ENCODE results near the gene SPOCK2. TPM values are rescaled to one million over a fixed set of nuclear protein-coding genes. Genes with fewer than 3 reads are reported as not detected.

Gene SPOCK2
- polyA plus RNA-seq, 1 donor (not counting 4 experiments of a cell fraction or from before 2014, with no cell fraction given): 0.14 TPM

- H3K4me1 ChIP-seq (ENCODE audit: control insufficient read depth, extremely low read depth, insufficient read depth, low read length): peaks cover under 1% of the 10 kb centered on the region
- no peak overlapping the region for H3K4me3 ChIP-seq (ENCODE audit: control insufficient read depth in 2 of 3, extremely low read depth in 1 of 3, insufficient read depth in 2 of 3, low read depth in 1 of 3, low read length in 3 of 3)
- TF ChIP-seq EZH2 (IDR thresholded peaks at IDR 0.05; ENCODE audit: low read length): no peak
- TF ChIP-seq, protein P1, sequence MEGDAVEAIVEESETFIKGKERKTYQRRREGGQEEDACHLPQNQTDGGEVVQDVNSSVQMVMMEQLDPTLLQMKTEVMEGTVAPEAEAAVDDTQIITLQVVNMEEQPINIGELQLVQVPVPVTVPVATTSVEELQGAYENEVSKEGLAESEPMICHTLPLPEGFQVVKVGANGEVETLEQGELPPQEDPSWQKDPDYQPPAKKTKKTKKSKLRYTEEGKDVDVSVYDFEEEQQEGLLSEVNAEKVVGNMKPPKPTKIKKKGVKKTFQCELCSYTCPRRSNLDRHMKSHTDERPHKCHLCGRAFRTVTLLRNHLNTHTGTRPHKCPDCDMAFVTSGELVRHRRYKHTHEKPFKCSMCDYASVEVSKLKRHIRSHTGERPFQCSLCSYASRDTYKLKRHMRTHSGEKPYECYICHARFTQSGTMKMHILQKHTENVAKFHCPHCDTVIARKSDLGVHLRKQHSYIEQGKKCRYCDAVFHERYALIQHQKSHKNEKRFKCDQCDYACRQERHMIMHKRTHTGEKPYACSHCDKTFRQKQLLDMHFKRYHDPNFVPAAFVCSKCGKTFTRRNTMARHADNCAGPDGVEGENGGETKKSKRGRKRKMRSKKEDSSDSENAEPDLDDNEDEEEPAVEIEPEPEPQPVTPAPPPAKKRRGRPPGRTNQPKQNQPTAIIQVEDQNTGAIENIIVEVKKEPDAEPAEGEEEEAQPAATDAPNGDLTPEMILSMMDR (optimal IDR thresholded peaks at IDR 0.05 in 1 of 3, IDR thresholded peaks at IDR 0.05 in 1 of 3, conservative IDR thresholded peaks at IDR 0.05 in 1 of 3; ENCODE audit: extremely low read depth in 1 of 3, insufficient read depth in 2 of 3, low read length in 3 of 3): no peak
- H3K9ac ChIP-seq (ENCODE audit: control insufficient read depth, extremely low read depth, insufficient read depth, low read length): no peak overlapping the region
- FAIRE-seq: no peak
- no peaks in the 10 kb centered on the region for H3K9me3 ChIP-seq (ENCODE audit: control insufficient read depth, low read depth, low read length)
- no peak overlapping the region for H3K4me2 ChIP-seq (ENCODE audit: control insufficient read depth, extremely low read depth, insufficient read depth, low read depth, low read length)
- H4K20me1 ChIP-seq (ENCODE audit: control insufficient read depth, extremely low read depth, insufficient read depth, low read length): no peaks in the 10 kb centered on the region
- H3K36me3 ChIP-seq (ENCODE audit: control insufficient read depth in 2 of 2, extremely low read depth in 1 of 2, insufficient read depth in 2 of 2, low read length in 2 of 2): no peaks in the 10 kb centered on the region
- H3K79me2 ChIP-seq (ENCODE audit: control insufficient read depth, insufficient read depth, low read length): no peaks in the 10 kb centered on the region
- no peak for DNase-seq (ENCODE audit: low read depth, low spot score)
- no peak overlapping the region for H2AFZ ChIP-seq (ENCODE audit: control insufficient read depth, low read length)
- H3K27ac ChIP-seq (ENCODE audit: control insufficient read depth, insufficient read depth, low read length): no peak overlapping the region
- no peaks in the 10 kb centered on the region for H3K27me3 ChIP-seq (ENCODE audit: control insufficient read depth, extremely low read depth, insufficient read depth, low read length)
- no peaks in the 10 kb centered on the region for H3K9me1 ChIP-seq (ENCODE audit: control insufficient read depth, extremely low read depth, insufficient read depth, low read length)
- dilution Hi-C loops (cut with MboI; ENCODE audit: extremely low pct_ligation_motif_present, low sequenced_read_pairs): no loop called here
Observed at GRCh38 chr10:72068901-72069446, 19.4 kb downstream of the SPOCK2 start.

- no peak overlapping the region for H3K4me2 ChIP-seq (ENCODE audit: control insufficient read depth, extremely low read depth, insufficient read depth, low read depth, low read length)
- no peak for FAIRE-seq
- H3K4me1 ChIP-seq (ENCODE audit: control insufficient read depth, extremely low read depth, insufficient read depth, low read length): peaks cover 6% of the 10 kb centered on the region
- dilution Hi-C loops (cut with MboI; ENCODE audit: extremely low pct_ligation_motif_present, low sequenced_read_pairs): no loop called here
- H3K9me1 ChIP-seq (ENCODE audit: control insufficient read depth, extremely low read depth, insufficient read depth, low read length): no peaks in the 10 kb centered on the region
- no peak for TF ChIP-seq EZH2 (IDR thresholded peaks at IDR 0.05; ENCODE audit: low read length)
- TF ChIP-seq, protein P1 (optimal IDR thresholded peaks at IDR 0.05 in 1 of 3, IDR thresholded peaks at IDR 0.05 in 1 of 3, conservative IDR thresholded peaks at IDR 0.05 in 1 of 3; ENCODE audit: extremely low read depth in 1 of 3, insufficient read depth in 2 of 3, low read length in 3 of 3): no peak
- no peaks in the 10 kb centered on the region for H4K20me1 ChIP-seq (ENCODE audit: control insufficient read depth, extremely low read depth, insufficient read depth, low read length)
- H3K79me2 ChIP-seq (ENCODE audit: control insufficient read depth, insufficient read depth, low read length): no peaks in the 10 kb centered on the region
- no peak overlapping the region for H3K27ac ChIP-seq (ENCODE audit: control insufficient read depth, insufficient read depth, low read length)
- no peaks in the 10 kb centered on the region for H3K27me3 ChIP-seq (ENCODE audit: control insufficient read depth, extremely low read depth, insufficient read depth, low read length)
- DNase-seq (ENCODE audit: low read depth, low spot score): no peak
- no peak overlapping the region for H2AFZ ChIP-seq (ENCODE audit: control insufficient read depth, low read length)
- no peaks in the 10 kb centered on the region for H3K9me3 ChIP-seq (ENCODE audit: control insufficient read depth, low read depth, low read length)
- H3K4me3 ChIP-seq (ENCODE audit: control insufficient read depth in 2 of 3, extremely low read depth in 1 of 3, insufficient read depth in 2 of 3, low read depth in 1 of 3, low read length in 3 of 3): no peak overlapping the region
- H3K36me3 ChIP-seq (ENCODE audit: control insufficient read depth in 2 of 2, extremely low read depth in 1 of 2, insufficient read depth in 2 of 2, low read length in 2 of 2): no peaks in the 10 kb centered on the region
- H3K9ac ChIP-seq (ENCODE audit: control insufficient read depth, extremely low read depth, insufficient read depth, low read length): no peak overlapping the region
Observed at GRCh38 chr10:72068126-72068765, 20.1 kb downstream of the SPOCK2 start.
